H1 (cell line): ENCODE results near the gene PRRG3.

Source experiments
- ATF2 ChIP-seq: IDR thresholded peaks from 2 replicates; pipeline ENCODE4 v1.6.1; 2012; ENCODE audit warnings: low read length, inconsistent platforms
- CTCF ChIP-seq, 3 experiments: IDR thresholded peaks; 1 replicate in 2 of 3; 2 replicates in 1 of 3; pipeline versions ENCODE4 v1.5.1 to v1.6.1; 2011; ENCODE audit warnings: low read length in 3 of 3, mild to moderate bottlenecking in 3 of 3, inconsistent platforms in 2 of 3, low read depth in 1 of 3, moderate library complexity in 1 of 3; ENCODE audit not compliant: insufficient read depth in 1 of 3; ENCODE audit errors: control extremely low read depth in 1 of 3
- EP300 ChIP-seq, 2 experiments: IDR thresholded peaks; 1 replicate in 1 of 2; 2 replicates in 1 of 2; pipeline ENCODE4 v1.6.1; 2011 to 2012; ENCODE audit warnings: low read depth in 2 of 2, low read length in 2 of 2, mild to moderate bottlenecking in 2 of 2, borderline replicate concordance in 1 of 2, inconsistent platforms in 1 of 2, moderate library complexity in 1 of 2
- MAX ChIP-seq: IDR thresholded peaks from 2 replicates; pipeline ENCODE4 v1.6.1; 2012; ENCODE audit warnings: inconsistent platforms
- SP1 ChIP-seq: IDR thresholded peaks from 2 replicates; pipeline ENCODE4 v1.6.1; 2011; ENCODE audit warnings: low read depth, low read length
- USF2 ChIP-seq: IDR thresholded peaks from 2 replicates; pipeline ENCODE4 v1.6.1; 2011; ENCODE audit warnings: low read length, improper control_type of control experiment

- TF ChIP-seq EP300 (IDR thresholded peaks at IDR 0.05; ENCODE audit: borderline replicate concordance in 1 of 2, low read depth in 2 of 2, low read length in 2 of 2) (no peak), ATF2 (no peak), CTCF (IDR thresholded peaks at IDR 0.05; ENCODE audit: control extremely low read depth in 1 of 3, insufficient read depth in 1 of 3, low read depth in 1 of 3, low read length in 3 of 3) (no peak), USF2 (no peak), SP1 (no peak), MAX (no peak)
These were observed 20.0 kb upstream of the PRRG3 start for GRCh38 chrX:151675121-151675746.
